Fibroblast of villous mesenchyme (primary cell): Measurements from ENCODE around the gene DNER. TPM values are rescaled to one million over a fixed set of nuclear protein-coding genes. Genes with fewer than 3 reads are reported as not detected.
"Not testable (repeated sequence)": the region's sequence is repeated elsewhere in the genome, so short reads cannot be mapped to it uniquely, and the experiment has no call there.

ENCODE experiments used
- DNase-seq: peaks from one replicate; pipeline ENCODE4 v3.0.0-alpha.2; 2010; ENCODE audit warnings: low read depth
- H3K4me3 ChIP-seq: 2 replicates; pipeline ENCODE4 v1.5.1; 2011; ENCODE audit warnings: low read depth, mild to moderate bottlenecking, low read length
- total RNA-seq: library from RNA; depleted of rRNA; stranded (reverse); fragments of >200 nt; gene quantifications from 2 replicates; pipeline ENCODE4 v1.2.3, GENCODE V29; 2012
- TF ChIP-seq, protein P1 (sequence below): IDR thresholded peaks from 2 replicates; pipeline ENCODE4 v1.5.1; 2012; ENCODE audit warnings: low read depth, mild to moderate bottlenecking, low read length; ENCODE audit not compliant: insufficient read depth

The DNER gene, protein sequence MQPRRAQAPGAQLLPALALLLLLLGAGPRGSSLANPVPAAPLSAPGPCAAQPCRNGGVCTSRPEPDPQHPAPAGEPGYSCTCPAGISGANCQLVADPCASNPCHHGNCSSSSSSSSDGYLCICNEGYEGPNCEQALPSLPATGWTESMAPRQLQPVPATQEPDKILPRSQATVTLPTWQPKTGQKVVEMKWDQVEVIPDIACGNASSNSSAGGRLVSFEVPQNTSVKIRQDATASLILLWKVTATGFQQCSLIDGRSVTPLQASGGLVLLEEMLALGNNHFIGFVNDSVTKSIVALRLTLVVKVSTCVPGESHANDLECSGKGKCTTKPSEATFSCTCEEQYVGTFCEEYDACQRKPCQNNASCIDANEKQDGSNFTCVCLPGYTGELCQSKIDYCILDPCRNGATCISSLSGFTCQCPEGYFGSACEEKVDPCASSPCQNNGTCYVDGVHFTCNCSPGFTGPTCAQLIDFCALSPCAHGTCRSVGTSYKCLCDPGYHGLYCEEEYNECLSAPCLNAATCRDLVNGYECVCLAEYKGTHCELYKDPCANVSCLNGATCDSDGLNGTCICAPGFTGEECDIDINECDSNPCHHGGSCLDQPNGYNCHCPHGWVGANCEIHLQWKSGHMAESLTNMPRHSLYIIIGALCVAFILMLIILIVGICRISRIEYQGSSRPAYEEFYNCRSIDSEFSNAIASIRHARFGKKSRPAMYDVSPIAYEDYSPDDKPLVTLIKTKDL
- total RNA-seq = 0.32 and 0.86 TPM in 2 replicates

DNA sequence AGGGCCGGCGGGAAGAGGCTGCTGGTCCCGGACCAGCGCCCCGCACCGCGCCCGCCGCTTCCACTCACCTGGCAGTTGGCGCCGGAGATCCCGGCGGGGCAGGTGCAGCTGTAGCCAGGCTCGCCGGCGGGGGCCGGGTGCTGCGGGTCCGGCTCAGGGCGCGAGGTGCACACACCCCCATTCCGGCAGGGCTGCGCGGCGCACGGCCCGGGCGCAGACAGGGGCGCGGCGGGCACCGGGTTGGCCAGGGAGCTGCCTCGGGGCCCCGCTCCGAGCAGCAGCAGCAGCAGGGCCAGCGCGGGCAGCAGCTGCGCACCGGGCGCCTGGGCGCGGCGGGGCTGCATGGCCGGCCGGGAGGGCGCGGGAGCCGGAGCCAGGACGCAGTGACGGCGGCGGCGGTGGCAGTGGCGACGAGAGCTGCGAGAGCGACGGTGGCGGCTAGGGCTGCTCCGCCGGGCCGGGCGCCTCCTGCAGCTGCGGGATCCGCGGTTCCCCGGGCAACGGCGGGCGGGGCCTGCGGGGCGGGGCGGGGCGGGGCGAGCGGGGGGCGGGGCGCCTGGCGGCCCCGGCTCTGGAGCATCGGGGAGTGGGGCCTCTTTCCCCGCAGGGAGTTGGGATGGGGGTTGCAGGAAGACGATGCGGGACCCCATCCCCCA is at the start of gene DNER:
DNER (minus strand) TSS at position 476 of the 656 bp plus-strand sequence; CDS start at position 344, 132 bp downstream.
- no peak for DNase-seq
- TF ChIP-seq, protein P1, sequence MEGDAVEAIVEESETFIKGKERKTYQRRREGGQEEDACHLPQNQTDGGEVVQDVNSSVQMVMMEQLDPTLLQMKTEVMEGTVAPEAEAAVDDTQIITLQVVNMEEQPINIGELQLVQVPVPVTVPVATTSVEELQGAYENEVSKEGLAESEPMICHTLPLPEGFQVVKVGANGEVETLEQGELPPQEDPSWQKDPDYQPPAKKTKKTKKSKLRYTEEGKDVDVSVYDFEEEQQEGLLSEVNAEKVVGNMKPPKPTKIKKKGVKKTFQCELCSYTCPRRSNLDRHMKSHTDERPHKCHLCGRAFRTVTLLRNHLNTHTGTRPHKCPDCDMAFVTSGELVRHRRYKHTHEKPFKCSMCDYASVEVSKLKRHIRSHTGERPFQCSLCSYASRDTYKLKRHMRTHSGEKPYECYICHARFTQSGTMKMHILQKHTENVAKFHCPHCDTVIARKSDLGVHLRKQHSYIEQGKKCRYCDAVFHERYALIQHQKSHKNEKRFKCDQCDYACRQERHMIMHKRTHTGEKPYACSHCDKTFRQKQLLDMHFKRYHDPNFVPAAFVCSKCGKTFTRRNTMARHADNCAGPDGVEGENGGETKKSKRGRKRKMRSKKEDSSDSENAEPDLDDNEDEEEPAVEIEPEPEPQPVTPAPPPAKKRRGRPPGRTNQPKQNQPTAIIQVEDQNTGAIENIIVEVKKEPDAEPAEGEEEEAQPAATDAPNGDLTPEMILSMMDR = no peak
- peak within 1 kb of the TSS; percentile 50 for H3K4me3 ChIP-seq

DNA sequence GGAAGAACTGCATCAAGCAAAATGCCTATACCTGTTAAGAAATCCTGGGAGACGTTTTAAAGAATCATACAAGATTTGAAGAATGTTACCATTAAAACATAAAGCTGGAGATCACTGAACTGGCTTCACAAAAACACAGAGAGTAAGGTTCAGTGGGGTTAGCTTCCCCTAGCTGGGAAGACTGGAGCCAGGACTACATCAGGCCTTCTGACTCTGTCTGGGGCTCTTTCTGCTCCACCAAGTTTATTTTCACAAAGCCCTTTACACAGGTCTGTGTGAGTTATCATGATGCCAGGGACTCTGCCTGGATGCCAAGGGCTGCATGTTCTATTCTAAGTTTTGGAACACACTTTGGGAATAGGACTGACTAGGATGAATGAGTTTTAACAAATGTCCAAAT is 47.3 kb upstream of the DNER start:
- no peak overlapping the region for H3K4me3 ChIP-seq
- no peak for DNase-seq
- TF ChIP-seq, protein P1 = no peak

DNA sequence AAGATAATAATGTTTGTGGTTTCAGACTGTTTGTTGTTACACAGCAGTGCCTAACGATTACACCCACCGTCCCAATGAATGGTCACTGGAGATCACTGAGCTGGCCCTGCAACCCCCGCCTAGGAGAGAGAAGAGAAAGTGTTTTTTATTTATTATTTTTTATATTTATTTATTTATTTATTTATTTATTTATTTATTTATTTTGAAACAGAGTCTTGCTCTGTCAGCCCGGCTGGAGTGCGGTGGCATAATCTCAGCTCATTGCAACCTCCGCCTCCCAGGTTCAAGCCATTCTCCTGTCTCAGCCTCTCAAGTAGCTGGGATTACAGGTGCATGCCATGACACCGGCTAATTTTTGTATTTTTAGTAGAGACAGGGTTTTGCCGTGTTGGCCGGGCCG is 43.1 kb upstream of the DNER start:
- H3K4me3 ChIP-seq, DNase-seq: not testable (repeated sequence)

DNA sequence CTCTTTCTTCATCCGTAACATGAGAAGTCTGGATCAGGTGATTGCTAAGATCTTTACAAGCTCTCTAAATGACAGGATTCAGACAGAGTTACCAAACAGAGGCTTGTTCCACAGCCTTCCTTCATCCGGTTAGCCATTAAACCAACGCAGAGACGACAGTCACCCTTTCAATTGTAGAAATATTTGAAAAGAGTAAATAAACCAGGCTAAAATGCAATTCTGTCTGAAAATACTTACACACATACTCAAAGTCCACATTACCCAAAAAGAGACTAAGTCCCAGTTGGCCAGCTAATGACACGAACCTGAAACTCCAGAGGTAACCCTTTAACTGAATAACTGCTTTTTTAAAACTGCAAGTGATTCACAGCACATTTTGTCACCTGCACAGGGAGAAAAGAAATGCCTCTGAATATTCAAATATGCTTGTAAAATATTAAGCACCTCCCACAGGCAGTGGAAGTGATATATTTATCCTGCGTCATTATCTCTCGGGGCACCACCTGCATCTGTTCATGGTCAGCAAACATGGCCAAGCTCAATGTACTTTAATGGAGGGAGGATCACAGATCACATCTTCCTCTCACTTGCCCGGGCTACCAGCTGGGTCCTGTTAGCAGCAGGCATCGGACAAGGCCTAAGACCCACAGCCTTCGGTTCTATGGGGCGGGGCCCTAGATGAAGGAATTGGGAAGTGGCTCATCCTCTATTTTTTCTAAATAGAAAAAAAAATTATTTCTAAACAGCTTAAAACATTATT is 38.8 kb upstream of the DNER start:
- TF ChIP-seq, protein P1 = no peak

DNA sequence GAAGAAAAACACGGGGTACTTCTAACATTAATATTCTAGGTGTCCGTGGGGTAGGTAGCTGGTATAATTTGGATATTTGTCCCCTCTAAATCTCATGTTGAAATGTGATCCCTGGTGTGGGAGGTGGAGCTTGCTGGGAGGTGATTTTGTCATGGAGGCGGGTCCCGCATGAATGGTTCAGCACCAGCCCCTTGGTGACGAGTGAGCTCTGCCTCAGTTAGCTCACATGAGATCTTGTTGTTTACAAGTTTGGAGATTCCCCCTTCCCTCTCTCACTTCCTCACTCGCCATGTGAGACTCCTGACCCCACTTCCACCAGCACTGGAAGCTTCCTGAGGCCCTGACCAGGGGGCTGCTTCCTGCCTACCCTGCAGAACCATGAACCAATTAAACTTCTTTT is 35.4 kb upstream of the DNER start:
- TF ChIP-seq, protein P1 = no peak
- DNase-seq = no peak
- no peak overlapping the region for H3K4me3 ChIP-seq

More for the DNA sequence above, 38.8 kb upstream of the DNER start:
- no peak overlapping the region for H3K4me3 ChIP-seq
- no peak for DNase-seq

DNA sequence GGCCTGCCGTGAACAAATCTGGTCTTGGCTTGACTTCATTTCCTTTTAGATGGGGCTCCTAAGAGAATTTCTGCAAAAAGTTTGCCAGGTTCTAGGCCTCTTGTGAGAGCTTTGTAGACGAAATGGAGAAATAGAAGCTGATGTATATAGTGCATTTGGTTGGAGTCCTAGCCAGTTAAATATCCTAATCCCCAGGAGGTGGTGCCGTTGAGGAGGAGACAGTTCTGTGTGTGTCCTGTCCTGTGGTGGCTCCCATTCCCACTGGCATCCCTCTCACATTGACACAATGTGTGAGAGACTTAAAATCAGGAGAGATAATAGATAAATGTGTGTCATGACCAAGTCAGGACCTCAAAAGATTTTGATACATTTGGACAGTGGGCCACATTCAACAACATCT is 34.6 kb upstream of the DNER start:
- no peak overlapping the region for H3K4me3 ChIP-seq
- TF ChIP-seq, protein P1 = no peak
- no peak for DNase-seq

DNA sequence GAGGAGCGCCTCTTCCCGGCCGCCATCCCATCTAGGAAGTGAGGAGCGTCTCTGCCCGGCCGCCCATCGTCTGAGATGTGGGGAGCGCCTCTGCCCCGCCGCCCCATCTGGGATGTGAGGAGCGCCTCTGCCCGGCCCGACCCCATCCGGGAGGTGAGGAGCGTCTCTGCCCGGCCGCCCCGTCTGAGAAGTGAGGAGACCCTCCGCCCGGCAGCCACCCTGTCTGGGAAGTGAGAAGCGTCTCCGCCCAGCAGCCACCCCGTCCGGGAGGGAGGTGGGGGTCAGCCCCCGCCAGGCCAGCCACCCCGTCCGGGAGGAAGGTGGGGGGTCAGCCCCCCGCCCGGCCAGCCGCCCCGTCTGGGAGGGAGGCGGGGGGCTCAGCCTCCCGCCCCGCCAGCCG is 28.3 kb upstream of the DNER start:
- DNase-seq, H3K4me3 ChIP-seq: not testable (repeated sequence)
